Astrocyte of the spinal cord (primary cell): ENCODE data around the gene SERPINE2.

Source experiments
- DNase-seq: peaks from one replicate; pipeline ENCODE4 v3.0.0; 2011; ENCODE audit warnings: low read depth, low spot score
- H3K4me3 ChIP-seq: 2 replicates; pipeline ENCODE4 v1.5.1; 2011; ENCODE audit warnings: low read depth, mild to moderate bottlenecking, low read length, moderate library complexity
- in situ Hi-C: cut with HindIII; loops from 2 replicates; pipeline ENCODE4 v1.10.0; 2017; ENCODE audit warnings: low sequenced_read_pairs
- TF ChIP-seq, protein P1 (sequence below): IDR thresholded peaks from 2 replicates; pipeline ENCODE4 v1.5.1; 2012; ENCODE audit warnings: low read depth, mild to moderate bottlenecking, low read length, inconsistent platforms

SERPINE2 gene

DNA sequence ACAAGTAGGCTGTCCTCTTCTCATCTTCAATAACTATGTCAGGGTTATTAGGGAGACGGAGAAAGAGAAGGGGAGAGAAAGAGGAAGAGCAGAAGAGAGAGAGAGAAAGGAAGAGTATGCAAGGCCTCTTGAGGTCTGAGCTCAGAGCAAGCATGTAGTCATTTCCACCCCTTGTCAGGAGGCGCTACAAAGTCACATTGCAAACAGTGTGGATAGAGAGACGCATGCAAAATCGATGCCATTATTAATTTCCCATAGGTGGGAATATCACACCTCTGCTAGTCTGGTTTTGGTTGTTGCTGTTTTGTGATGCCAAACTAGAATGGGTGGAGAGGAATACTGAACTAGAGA lies 24.2 kb upstream of the SERPINE2 start:
- DNase-seq, result no peak
- in situ Hi-C loops, result no loop called here
- no peak overlapping the region for H3K4me3 ChIP-seq
- TF ChIP-seq, protein P1, sequence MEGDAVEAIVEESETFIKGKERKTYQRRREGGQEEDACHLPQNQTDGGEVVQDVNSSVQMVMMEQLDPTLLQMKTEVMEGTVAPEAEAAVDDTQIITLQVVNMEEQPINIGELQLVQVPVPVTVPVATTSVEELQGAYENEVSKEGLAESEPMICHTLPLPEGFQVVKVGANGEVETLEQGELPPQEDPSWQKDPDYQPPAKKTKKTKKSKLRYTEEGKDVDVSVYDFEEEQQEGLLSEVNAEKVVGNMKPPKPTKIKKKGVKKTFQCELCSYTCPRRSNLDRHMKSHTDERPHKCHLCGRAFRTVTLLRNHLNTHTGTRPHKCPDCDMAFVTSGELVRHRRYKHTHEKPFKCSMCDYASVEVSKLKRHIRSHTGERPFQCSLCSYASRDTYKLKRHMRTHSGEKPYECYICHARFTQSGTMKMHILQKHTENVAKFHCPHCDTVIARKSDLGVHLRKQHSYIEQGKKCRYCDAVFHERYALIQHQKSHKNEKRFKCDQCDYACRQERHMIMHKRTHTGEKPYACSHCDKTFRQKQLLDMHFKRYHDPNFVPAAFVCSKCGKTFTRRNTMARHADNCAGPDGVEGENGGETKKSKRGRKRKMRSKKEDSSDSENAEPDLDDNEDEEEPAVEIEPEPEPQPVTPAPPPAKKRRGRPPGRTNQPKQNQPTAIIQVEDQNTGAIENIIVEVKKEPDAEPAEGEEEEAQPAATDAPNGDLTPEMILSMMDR, result no peak

DNA sequence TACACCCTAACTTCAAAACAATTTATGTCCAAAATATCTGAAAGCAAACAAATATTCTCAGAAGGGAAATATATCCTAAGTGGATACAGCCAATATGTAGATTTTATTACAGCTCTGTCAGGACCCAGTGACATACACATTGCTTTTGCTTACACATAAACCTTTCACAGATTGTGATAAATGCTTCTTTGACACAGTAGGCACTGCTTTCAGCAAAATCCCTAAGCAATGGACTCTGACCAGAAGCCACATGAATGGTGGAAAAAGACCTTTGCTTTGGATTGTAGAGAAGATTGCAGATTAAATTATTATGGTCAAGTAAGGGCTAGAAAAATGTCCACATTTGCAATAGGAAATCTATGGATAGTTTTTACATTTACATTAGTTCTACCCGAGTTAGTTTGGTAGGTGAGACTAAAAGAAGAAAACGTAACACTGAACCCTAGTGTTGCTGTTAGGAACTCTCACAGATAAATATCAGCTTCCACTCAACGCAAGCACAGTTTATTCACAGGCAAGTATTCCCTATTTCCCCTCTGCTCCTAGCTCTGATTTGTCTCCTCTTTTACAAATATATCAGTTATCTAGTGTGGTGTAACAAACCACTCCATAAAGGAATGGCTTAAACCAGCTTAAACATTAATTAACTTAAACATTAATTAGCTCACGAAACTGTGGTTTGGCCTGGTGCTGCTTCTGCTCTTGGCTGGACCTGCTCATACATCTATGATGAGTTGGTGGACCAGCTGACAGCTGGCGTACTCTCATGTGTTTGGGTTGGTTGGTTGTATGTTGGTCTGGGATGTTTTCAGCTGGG lies 23.6 kb upstream of the SERPINE2 start:
- in situ Hi-C loops, result no loop called here
- H3K4me3 ChIP-seq, result no peak overlapping the region
- no peak for DNase-seq
- TF ChIP-seq, protein P1, result no peak

GRCh38 chr2:224060783-224061482 lies 21.8 kb upstream of the SERPINE2 start:
- in situ Hi-C loops, result no loop called here
- TF ChIP-seq, protein P1, result no peak
- DNase-seq, result no peak
- H3K4me3 ChIP-seq, result no peak overlapping the region

- in situ Hi-C loops, result no loop called here
Observed at GRCh38 chr2:224059178-224059577, 20.1 kb upstream of the SERPINE2 start.

GRCh38 chr2:224058048-224058775 lies 19.1 kb upstream of the SERPINE2 start:
- in situ Hi-C loops, result no loop called here
- TF ChIP-seq, protein P1, result no peak
- DNase-seq, result no peak
- no peak overlapping the region for H3K4me3 ChIP-seq

More at GRCh38 chr2:224059178-224059577, 20.1 kb upstream of the SERPINE2 start:
- H3K4me3 ChIP-seq, result no peak overlapping the region
- TF ChIP-seq, protein P1, result no peak
- DNase-seq, result no peak

DNA sequence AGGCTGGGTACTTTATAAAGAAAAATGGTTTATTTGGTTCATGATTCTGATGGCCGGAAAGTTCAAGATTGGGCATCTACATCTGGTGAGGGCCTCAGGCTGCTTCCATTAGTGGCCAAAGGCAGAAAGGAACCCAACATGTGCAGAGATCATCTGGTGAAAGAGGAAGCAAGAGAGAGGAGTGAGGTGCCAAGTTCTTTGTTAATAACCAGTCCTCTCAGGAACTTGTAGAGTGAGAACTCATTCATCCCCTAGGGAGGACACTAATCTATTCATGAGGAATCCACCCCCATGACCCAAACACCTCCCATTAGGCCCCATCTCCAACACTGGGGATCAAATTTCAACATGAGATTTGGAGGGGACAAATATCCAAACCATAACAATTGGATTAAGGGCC lies 17.8 kb upstream of the SERPINE2 start:
- TF ChIP-seq, protein P1, result no peak
- no peak for DNase-seq
- in situ Hi-C loops, result no loop called here
- no peak overlapping the region for H3K4me3 ChIP-seq
